Testis (tissue), 3 donors: ENCODE results near the gene RPS27. TPM values are rescaled to one million over a fixed set of nuclear protein-coding genes. Genes with fewer than 3 reads are reported as not detected.
"Not testable (repeated sequence)": the region's sequence is repeated elsewhere in the genome, so short reads cannot be mapped to it uniquely, and the experiment has no call there.

ENCODE experiments used
- DNase-seq: peaks from one replicate; pipeline ENCODE4 v3.0.0-alpha.2; 2019
- H3K27ac ChIP-seq, 2 donors: fragments of 200-600 bp; sonication (generic); one replicate each; pipeline ENCODE4 v1.5.1; 2019
- H3K27me3 ChIP-seq: fragments of 200-600 bp; sonication (generic); one replicate; pipeline ENCODE4 v1.5.1; 2019
- H3K36me3 ChIP-seq: fragments of 200-600 bp; sonication (generic); one replicate; pipeline ENCODE4 v1.5.1; 2017; ENCODE audit warnings: low read depth; ENCODE audit errors: missing control alignments
- H3K4me1 ChIP-seq: fragments of 200-600 bp; sonication (generic); one replicate; pipeline ENCODE4 v1.5.1; 2019
- H3K4me3 ChIP-seq, 2 donors: fragments of 200-600 bp; sonication (generic); one replicate each; pipeline ENCODE4 v1.5.1; 2017 to 2019
- H3K9me3 ChIP-seq: fragments of 200-600 bp; sonication (generic); one replicate; pipeline ENCODE4 v1.5.1; 2017
- POLR2A ChIP-seq: fragments of 450-650 bp; IDR thresholded peaks from one replicate; pipeline ENCODE4 v1.6.1; 2017; ENCODE audit warnings: antibody characterized with exemption, mild to moderate bottlenecking, moderate library complexity
- WGBS, 2 donors: methylation state at CpG; one replicate each; pipeline ENCODE4 v1.1.5; 2018; 5-methylcytosine and 5-hydroxymethylcytosine counted together
- intact Hi-C: fragments of 100-400 bp; cut with DNase I; formaldehyde crosslinking; loops from one replicate; pipeline ENCODE4 v1.15.1; 2023; ENCODE audit warnings: low total_unique reads
- polyA plus RNA-seq: library from polyadenylated mRNA; stranded (reverse); fragments of 350-450 nt; fragmentation: Illumina TruSeq; extraction: RNeasy Lipid Tissue Mini Kit (QIAGEN cat#74804); gene quantifications from one replicate; pipeline ENCODE4 v1.2.3, GENCODE V29; 2014; ENCODE audit warnings: low read depth, low replicate concordance; ENCODE audit not compliant: insufficient read depth
- total RNA-seq, 2 donors: library from RNA; depleted of rRNA; stranded (reverse); fragments of >200 nt; gene quantifications; one replicate each; pipeline ENCODE4 v1.2.3, GENCODE V29; 2016
- TF ChIP-seq, protein P1 (sequence below), 3 experiments: fragments of 450-650 bp in 2 of 3; fragments of 200-600 bp in 1 of 3; sonication (generic) in 1 of 3; IDR thresholded peaks; one replicate each; pipeline ENCODE4 v1.5.1; 2016 to 2019; ENCODE audit warnings: antibody characterized with exemption in 3 of 3, mild to moderate bottlenecking in 2 of 3, moderate library complexity in 1 of 3

The RPS27 gene
- total and polyA plus RNA-seq, 3 donors from 2014 or later: 779 to 3,589 (median 1,544) TPM

DNA sequence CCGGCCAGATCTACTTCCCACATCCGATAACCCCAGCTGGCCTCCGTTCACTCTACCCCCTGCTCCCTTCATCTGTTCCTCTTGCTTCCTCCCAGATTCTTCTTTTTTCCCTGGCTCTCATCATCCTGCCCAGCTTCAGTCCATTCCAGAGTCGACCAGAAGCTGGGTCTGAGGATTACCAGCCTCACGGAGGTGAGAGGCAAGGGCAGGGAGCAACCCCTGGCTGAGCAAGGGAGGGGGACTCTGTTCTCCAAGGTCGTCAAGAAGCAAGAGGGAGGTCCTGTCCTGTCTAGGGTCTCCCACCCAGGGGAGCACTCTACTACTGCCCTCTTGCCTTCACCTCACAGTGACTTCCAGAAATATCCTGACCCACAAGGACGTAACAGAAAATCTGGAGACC, 17.0 kb upstream of the RPS27 start:
- H3K36me3 ChIP-seq: no peaks in the 10 kb centered on the region
- H3K27me3 ChIP-seq: no peaks in the 10 kb centered on the region
- no peak overlapping the region for H3K27ac ChIP-seq
- WGBS, 2 donors: 70 to 84% methylated on average over 7 of the region's 7 CpGs
- no peak for DNase-seq
- intact Hi-C loops: no loop called here
- no peaks in the 10 kb centered on the region for H3K9me3 ChIP-seq
- peaks cover 14% of the 10 kb centered on the region for H3K4me1 ChIP-seq
- no peak for TF ChIP-seq POLR2A
- TF ChIP-seq, protein P1, sequence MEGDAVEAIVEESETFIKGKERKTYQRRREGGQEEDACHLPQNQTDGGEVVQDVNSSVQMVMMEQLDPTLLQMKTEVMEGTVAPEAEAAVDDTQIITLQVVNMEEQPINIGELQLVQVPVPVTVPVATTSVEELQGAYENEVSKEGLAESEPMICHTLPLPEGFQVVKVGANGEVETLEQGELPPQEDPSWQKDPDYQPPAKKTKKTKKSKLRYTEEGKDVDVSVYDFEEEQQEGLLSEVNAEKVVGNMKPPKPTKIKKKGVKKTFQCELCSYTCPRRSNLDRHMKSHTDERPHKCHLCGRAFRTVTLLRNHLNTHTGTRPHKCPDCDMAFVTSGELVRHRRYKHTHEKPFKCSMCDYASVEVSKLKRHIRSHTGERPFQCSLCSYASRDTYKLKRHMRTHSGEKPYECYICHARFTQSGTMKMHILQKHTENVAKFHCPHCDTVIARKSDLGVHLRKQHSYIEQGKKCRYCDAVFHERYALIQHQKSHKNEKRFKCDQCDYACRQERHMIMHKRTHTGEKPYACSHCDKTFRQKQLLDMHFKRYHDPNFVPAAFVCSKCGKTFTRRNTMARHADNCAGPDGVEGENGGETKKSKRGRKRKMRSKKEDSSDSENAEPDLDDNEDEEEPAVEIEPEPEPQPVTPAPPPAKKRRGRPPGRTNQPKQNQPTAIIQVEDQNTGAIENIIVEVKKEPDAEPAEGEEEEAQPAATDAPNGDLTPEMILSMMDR (IDR thresholded peaks at IDR 0.05): no peak
- H3K4me3 ChIP-seq: no peak overlapping the region

DNA sequence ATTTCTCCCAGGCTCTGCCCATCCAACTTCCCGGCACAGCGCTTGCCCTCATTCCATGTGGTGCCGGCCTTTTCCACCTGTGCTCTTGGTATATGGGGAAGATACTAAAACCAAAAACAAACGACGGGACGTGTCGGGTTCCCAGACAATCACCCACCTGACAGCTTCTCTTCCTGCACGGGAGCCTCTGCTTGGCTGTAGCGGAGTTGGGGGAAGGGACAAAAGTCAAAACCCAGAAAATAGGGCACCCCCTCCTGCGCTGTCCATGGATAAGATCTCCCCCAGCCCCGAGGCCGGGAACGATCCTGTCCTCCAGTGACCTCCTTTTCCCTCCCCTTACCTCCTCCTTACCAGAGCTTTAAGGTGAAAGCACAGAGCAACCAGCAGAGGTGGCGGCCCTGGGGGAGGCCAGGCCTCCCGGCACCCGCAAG, 13.7 kb upstream of the RPS27 start:
- TF ChIP-seq, protein P1 (IDR thresholded peaks at IDR 0.05): no peak
- TF ChIP-seq POLR2A: no peak

DNA sequence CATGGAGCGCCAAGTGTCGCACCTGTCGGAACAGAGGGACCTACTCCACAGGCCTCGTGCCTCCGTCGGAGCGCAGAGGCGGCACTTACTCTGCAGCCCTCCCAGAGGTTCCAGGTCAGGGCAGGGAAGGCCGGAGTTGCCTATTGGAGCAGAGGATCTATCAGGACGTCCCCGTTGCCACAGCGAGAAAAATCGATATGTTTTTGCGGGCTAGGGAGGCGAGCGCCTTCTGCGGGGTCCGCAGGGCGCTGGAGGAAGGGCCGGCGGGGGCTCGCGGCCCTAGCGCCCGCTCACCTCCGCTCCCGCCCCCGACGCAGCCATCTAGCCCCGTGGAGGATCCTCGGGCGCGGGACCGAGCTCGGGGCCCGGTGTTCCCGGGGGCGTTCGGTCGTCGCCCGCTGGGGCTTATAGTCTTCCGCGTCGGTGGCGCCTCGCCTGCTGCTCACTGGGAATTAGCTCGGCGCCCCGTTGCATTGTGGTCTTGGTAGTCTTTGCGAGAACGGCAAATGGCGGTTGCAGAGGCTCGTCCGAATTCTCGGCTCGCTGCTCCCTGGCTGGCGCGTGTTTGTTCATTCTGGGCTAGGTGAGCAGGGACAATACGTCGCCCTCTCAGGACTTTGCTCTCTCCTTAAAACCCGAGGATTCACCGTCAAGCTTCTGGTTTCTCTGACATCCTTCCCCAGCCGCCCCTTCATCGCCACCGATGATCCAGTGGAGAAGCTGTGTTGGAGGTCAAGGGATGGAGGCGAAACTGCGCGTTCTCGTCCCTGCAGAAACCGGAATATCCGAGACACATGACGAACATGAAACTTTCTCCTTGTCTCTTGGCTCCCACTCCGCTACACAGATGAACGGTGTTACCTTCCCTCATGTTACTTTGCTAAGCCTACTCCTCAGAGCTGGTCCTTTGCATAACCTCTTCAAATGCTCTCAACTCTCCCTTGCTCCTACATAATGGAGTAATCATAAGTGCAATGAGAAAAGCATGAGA, 13.0 kb upstream of the RPS27 start, which contains the start of gene JTB:
Gene JTB (minus strand): TSS at position 425 of the 991 bp plus-strand sequence. CDS start 422 bp downstream, at position 3.
- Histone ChIP-seq H3K27ac (peak within 1 kb of the TSS; percentile 88 to 92), H3K9me3 (no peaks in the 10 kb centered on the region), H3K4me1 (peaks cover 7% of the 10 kb centered on the region), H3K4me3 (peak within 1 kb of the TSS; percentile 83), H3K36me3 (no peaks in the 10 kb centered on the region), H3K27me3 (no peaks in the 10 kb centered on the region)
- 0% methylated on average over 13 to 61 of the region's 75 CpGs for WGBS, 2 donors
- TF ChIP-seq, protein P1 (IDR thresholded peaks at IDR 0.05): peak in 1 of 3 experiments; percentile 7
- peak; percentile 22 for TF ChIP-seq POLR2A
- intact Hi-C loops: no loop called here
- DNase-seq: peak; percentile 97

More for the DNA sequence above, 13.7 kb upstream of the RPS27 start:
- Histone ChIP-seq H3K4me3 (peak overlapping the region; percentile 83), H3K27ac (peak overlapping the region; percentile 88 to 92), H3K36me3 (no peaks in the 10 kb centered on the region), H3K4me1 (peaks cover 7% of the 10 kb centered on the region), H3K27me3 (no peaks in the 10 kb centered on the region), H3K9me3 (no peaks in the 10 kb centered on the region)
- intact Hi-C loops: no loop called here
- 0 to 1% methylated on average over 10 to 16 of the region's 16 CpGs for WGBS, 2 donors
- no peak for DNase-seq

DNA sequence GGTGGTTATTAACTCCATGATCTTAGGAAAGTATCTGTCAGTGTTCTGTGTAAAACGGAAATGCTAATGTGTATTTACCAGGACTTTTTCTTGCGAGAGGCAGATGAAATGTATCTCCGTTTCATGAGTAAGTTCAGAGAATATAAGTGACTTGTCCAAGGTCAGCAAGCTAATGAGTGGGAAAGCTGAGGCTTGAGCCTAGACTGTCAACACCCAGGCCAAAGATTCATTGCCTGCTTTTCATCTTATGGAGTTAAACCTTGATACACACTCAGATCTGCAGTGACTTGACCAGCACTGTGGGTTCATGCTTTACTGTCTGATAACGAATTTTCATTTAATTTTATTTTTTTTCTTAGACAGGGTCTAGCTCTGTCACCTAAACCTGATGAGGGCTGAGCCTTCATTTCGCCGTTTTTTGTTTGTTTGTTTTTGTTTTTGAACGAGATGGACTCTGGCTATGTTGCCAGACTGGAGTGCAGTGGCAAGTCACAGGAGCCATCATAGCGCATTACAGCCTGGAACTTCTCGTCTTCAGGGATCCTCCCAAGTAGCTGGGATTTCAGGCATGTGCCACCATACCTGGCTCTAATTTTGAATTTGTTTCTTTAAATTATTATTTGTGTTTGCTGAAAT, 12.2 kb upstream of the RPS27 start:
- H3K27me3 ChIP-seq: no peaks in the 10 kb centered on the region
- H3K4me3 ChIP-seq: peak overlapping the region in 1 of 2 donors; percentile 83
- intact Hi-C loops: no loop called here
- no peak for DNase-seq
- TF ChIP-seq, protein P1 (IDR thresholded peaks at IDR 0.05): no peak
- no peak for TF ChIP-seq POLR2A
- H3K4me1 ChIP-seq: peaks cover 7% of the 10 kb centered on the region
- H3K36me3 ChIP-seq: no peaks in the 10 kb centered on the region
- H3K27ac ChIP-seq: peak overlapping the region; percentile 88 to 92
- H3K9me3 ChIP-seq: no peaks in the 10 kb centered on the region
- WGBS, 2 donors: 37 to 53% methylated on average over 9 of the region's 9 CpGs

DNA sequence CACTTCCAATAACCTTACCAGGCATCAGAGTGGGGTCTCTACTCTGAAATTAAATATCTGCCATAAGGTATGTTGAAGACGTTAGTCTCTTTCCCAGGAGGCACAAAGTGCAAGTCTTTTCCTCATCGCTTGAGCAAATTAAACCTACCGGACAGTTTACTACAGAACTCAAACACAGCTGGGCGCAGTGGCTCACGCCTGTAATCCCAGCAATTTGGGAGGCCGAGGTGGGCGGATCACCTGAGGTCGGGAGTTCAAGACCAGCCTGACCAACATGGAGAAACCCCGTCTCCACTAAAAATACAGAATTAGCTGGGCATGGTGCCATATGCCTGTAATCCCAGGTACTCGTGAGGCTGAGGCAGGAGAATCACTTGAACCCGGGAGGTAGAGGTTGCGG, 11.5 kb upstream of the RPS27 start:
- H3K36me3 ChIP-seq, H3K27ac ChIP-seq, H3K4me1 ChIP-seq, DNase-seq, intact Hi-C loops, H3K4me3 ChIP-seq, H3K9me3 ChIP-seq, H3K27me3 ChIP-seq: not testable (repeated sequence)
- WGBS, 2 donors: 92 to 94% methylated on average over 12 of the region's 12 CpGs

DNA sequence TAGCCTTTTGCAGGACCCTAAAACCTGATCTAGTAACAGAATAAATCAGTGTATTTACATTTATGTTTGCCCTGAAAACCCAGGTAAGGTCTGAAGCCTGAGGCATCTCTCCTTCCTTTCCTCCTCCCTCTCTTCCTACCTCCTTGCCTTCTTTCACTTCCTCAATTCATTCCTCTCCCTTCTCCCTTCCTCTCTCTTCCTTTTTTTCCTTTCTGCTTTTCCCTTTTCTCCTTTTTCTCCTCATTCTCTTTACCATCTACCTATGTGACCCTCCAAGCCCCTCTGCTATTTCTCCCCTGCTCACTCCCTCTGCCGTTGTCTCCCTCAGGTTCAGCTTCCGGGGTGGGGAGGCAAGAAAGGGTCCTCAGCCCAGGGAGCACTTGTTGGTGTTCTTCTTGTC, 8.8 kb upstream of the RPS27 start:
- DNase-seq, H3K27me3 ChIP-seq, H3K9me3 ChIP-seq, H3K27ac ChIP-seq, H3K4me3 ChIP-seq, H3K36me3 ChIP-seq, intact Hi-C loops: not testable (repeated sequence)
- H3K4me1 ChIP-seq: peaks cover 15% of the 10 kb centered on the region
- WGBS, 2 donors: 85 to 90% methylated on average over 2 of the region's 2 CpGs
